Mammary epithelial cell (primary cell): ENCODE results near the gene DBT.

Experiments used
- EZH2 ChIP-seq: IDR thresholded peaks from 2 replicates; pipeline ENCODE4 v1.6.1; 2012; ENCODE audit warnings: low read length, inconsistent platforms, borderline replicate concordance
- TF ChIP-seq, protein P1 (sequence below), 2 donors: IDR thresholded peaks in 1 of 2; conservative IDR thresholded peaks in 1 of 2; 2 replicates each; pipeline ENCODE4 v1.5.1; 2011 to 2012; ENCODE audit warnings: inconsistent platforms in 2 of 2, low read length in 2 of 2, mild to moderate bottlenecking in 2 of 2, control low read depth in 1 of 2, low read depth in 1 of 2; ENCODE audit not compliant: insufficient read depth in 1 of 2; ENCODE audit errors: extremely low read depth in 1 of 2

DNA sequence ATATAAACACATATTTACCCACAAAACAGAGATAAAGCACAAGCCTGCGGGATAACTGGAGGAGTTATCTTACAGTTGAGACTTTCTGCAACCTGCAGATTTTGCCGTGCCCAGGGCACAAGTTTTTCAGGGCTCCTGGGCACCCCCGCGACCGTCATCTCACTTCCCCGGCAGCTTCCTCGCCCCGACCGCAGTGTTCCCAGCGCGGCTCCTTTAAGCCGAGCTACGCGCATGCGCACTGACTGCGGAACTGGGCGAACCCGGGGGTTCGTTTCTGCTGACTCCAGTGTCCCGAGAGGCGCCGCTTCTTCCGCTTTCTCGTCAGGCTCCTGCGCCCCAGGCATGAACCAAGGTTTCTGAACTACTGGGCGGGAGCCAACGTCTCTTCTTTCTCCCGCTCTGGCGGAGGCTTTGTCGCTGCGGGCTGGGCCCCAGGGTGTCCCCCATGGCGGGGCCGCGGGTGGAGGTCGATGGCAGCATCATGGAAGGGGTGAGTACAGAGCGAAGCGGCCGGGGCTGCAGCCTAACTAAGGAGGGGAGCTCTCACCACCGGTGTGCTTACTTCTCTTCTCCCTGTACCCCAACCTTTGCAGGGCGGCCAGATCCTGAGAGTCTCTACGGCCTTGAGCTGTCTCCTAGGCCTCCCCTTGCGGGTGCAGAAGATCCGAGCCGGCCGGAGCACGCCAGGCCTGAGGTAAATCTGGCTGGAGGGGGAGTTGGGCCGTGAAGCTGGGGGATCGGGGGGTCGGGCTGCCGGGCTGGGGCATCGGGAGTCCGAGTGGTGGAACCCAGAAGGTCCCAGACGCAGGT is 16.5 kb upstream of the DBT start, which contains the start of gene RTCA:
- TF ChIP-seq EZH2 = no peak
- TF ChIP-seq, protein P1, sequence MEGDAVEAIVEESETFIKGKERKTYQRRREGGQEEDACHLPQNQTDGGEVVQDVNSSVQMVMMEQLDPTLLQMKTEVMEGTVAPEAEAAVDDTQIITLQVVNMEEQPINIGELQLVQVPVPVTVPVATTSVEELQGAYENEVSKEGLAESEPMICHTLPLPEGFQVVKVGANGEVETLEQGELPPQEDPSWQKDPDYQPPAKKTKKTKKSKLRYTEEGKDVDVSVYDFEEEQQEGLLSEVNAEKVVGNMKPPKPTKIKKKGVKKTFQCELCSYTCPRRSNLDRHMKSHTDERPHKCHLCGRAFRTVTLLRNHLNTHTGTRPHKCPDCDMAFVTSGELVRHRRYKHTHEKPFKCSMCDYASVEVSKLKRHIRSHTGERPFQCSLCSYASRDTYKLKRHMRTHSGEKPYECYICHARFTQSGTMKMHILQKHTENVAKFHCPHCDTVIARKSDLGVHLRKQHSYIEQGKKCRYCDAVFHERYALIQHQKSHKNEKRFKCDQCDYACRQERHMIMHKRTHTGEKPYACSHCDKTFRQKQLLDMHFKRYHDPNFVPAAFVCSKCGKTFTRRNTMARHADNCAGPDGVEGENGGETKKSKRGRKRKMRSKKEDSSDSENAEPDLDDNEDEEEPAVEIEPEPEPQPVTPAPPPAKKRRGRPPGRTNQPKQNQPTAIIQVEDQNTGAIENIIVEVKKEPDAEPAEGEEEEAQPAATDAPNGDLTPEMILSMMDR (conservative IDR thresholded peaks at IDR 0.05 in 1 of 2, IDR thresholded peaks at IDR 0.05 in 1 of 2; ENCODE audit: extremely low read depth in 1 of 2, insufficient read depth in 1 of 2, low read depth in 1 of 2, low read length in 2 of 2) = no peak
